Renal cortex interstitium (tissue), 11 donors: ENCODE data around the gene FXYD2. TPM values are rescaled to one million over a fixed set of nuclear protein-coding genes. Genes with fewer than 3 reads are reported as not detected.
A peak's percentile ranks its signal among the peaks of the same experiment; 100 is the strongest.
"Not testable (repeated sequence)": the region's sequence is repeated elsewhere in the genome, so short reads cannot be mapped to it uniquely, and the experiment has no call there.

Source experiments
- DNase-seq, 11 donors: peaks; one replicate each; pipeline ENCODE4 v3.0.0-alpha.2; 2013; ENCODE audit warnings: low read depth in 9 of 11, low spot score in 4 of 11; ENCODE audit errors: extremely low read depth in 1 of 11
- polyA plus RNA-seq, 3 donors: library from polyadenylated mRNA; unstranded; fragments of 120-200 nt; gene quantifications; one replicate each; pipeline ENCODE4 v1.2.1, GENCODE V29; 2013; ENCODE audit not compliant: insufficient read length in 3 of 3

Gene FXYD2
- polyA plus RNA-seq, 3 donors = 363 to 550 (median 455) TPM

- no peak for DNase-seq
Observed at GRCh38 chr11:117818041-117818873, 6.3 kb downstream of the FXYD2 start.

- DNase-seq = peak in 10 of 11 donors; percentile 71 to 88 (median 84)
Observed at GRCh38 chr11:117817368-117818040, 7.0 kb downstream of the FXYD2 start.

GRCh38 chr11:117816846-117817367 is 7.6 kb downstream of the FXYD2 start:
- DNase-seq = no peak

DNA sequence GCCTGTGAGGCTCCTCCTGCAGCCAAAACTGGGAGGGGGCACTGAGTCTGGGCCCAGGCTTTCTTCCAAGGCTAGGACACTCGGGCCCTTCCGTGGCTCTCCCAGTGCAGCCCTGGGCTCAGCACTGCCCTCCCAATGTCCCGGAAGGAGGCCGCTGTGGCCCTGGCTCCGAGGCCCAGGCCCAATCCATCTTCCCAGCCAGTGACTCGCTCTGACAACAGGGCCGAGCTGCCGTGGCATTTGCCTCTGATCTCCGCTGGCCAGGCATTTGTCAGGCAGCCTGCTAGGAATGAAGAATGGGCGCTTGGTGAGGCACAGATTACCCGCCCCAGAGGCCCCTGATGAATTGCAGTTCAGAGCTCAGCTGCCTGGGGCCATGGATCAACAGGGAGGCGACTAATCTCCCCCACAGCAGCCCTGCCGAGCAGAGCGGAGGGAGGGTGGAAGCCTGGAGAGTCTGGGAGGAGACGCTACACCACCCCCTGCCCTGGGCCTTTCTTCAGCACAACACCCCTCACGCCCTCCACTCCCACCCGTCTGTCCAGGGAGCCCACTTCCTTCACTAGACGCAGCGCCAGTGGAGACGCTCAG is 8.3 kb downstream of the FXYD2 start:
- peak in 7 of 11 donors; percentile 53 to 83 (median 75) for DNase-seq

GRCh38 chr11:117815262-117815803 is 9.2 kb downstream of the FXYD2 start:
- DNase-seq = no peak

- DNase-seq = peak in 5 of 11 donors; percentile 59 to 86 (median 77)
Observed at GRCh38 chr11:117814766-117815261, 9.7 kb downstream of the FXYD2 start.

DNA sequence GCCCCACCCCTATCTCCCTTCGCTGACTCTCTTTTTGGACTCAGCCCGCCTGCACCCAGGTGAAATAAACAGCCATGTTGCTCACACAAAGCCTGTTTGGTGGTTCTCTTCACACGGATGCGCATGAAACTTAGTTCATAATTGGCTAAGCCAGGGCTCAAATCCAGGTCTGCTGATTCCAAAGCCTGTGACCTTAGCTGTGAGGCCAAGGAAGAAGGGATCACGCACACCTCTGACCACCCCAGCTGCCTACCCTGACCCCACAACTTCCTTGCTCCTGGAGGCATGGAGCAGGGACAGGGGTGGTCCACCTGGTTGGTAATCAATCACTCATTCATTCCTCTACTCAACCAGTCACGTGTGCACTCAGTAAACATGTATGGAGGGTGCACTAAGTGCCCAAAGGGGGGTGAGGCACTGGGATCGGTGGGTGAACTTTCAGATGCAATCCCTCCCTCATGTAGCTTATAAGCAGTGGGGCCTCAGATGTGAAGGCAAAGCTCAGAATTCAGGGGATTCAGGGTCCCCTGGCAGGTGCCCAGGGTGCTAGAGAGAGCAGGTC is 10.3 kb downstream of the FXYD2 start:
- DNase-seq = no peak

- DNase-seq = not testable (repeated sequence)
Observed at GRCh38 chr11:117810056-117810451, 14.5 kb downstream of the FXYD2 start.

DNA sequence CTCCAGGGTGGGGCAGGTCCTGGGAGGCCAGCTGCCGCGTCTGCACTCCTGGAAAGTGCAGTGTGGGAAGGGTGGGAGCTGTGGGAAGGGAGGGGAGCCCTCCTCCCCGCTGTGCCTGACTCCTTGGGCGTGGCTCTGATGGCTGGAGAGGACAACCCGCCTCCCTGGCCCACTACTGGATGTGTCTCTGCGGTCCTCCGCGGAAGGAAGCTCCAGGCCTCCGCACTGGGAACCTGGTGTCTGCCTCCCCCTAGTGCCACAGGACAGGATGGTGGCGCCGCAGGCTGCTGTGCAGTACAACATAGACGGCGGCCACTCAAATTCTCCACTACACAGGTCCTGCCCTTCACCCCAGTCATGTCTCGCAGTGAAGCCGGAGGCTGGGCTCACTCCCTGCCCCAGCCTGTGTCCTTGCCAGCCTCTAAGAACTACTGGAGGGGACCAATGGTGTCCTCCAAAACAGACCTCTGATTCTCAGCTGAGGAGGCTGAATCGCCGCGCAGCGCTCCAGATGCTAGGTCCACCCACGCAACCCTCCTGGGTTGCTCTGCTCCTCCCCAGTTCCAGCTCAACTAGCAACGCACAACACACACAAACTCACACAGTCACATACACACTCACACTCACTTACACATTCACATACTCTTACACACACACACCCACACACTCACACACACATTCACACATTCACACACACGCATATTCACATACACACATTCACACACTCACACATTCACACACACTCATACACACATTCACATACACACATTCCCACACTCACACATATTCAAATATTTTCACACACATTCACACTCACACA is 15.1 kb downstream of the FXYD2 start:
- DNase-seq = no peak

GRCh38 chr11:117808784-117809183 is 15.8 kb downstream of the FXYD2 start:
- DNase-seq = no peak

- peak in 2 of 11 donors; percentile 63 to 78 for DNase-seq
Observed at GRCh38 chr11:117807482-117808327, 16.8 kb downstream of the FXYD2 start.

DNA sequence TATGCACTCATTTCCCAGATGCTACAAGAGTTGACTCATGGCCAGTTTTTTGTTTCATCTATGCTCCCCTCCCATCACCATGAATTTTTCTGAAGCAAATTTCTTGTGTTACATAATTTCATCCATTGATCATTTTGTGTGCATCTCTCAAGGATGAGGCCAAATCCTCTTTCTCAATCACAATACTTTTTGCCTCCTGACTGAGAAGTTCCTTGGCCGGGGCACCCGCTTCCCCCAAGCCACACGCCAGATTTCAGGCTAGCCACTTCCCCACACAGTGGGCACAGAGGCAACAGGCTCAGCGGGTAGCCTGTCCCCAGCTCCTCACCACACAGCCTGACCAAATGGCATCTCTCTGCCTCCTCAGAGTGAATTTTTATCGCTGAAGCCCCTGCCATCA is 17.7 kb downstream of the FXYD2 start:
- DNase-seq = no peak

GRCh38 chr11:117805045-117805444 is 19.5 kb downstream of the FXYD2 start:
- DNase-seq = no peak

- DNase-seq = no peak
Observed at GRCh38 chr11:117803896-117804295, 20.6 kb downstream of the FXYD2 start.

DNA sequence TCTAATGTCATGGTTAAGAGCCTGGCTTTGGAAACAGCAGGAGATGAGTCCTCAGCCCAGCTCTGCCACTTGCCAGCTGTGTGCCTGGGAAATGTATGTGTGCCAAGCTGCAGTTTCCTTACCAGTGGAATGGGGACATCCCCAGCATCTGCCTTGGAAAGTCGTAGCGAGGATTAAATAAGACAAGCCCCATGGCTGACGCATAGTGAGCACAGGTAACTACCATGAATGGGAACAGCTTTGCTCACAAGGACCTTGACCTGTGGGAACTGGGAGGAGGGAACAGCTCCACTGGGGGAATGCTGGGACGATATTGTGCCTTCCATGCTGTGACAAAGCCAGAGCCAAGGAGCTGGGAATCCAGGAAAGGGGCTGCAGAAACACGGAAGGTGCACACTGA is 24.9 kb downstream of the FXYD2 start:
- no peak for DNase-seq

- no peak for DNase-seq
Observed at GRCh38 chr11:117796872-117797529, 27.5 kb downstream of the FXYD2 start, which contains the start of gene DSCAML1. DSCAML1 (minus strand) TSS chr11:117797216; CDS start chr11:117797079, 137 bp downstream.

GRCh38 chr11:117796456-117796871 is 28.1 kb downstream of the FXYD2 start:
- no peak for DNase-seq
